GM13976 (cell line): ENCODE results near the gene SPINT2.

Experiments
- DNase-seq: peaks from one replicate; pipeline ENCODE4 v3.0.0; 2012; ENCODE audit warnings: low spot score
- CTCF ChIP-seq: IDR thresholded peaks from 2 replicates; pipeline ENCODE4 v1.5.1; 2012; ENCODE audit warnings: borderline replicate concordance, mild to moderate bottlenecking; ENCODE audit not compliant: insufficient read depth; ENCODE audit errors: extremely low read depth, missing control alignments, control extremely low read depth
- in situ Hi-C: fragments of 300-500 bp; cut with MboI; formaldehyde crosslinking; loops from one replicate; pipeline ENCODE4 v1.12.0; 2022; ENCODE audit warnings: low sequenced_read_pairs, mixed read lengths, inconsistent platforms; ENCODE audit not compliant: unreplicated experiment

Gene SPINT2

DNA sequence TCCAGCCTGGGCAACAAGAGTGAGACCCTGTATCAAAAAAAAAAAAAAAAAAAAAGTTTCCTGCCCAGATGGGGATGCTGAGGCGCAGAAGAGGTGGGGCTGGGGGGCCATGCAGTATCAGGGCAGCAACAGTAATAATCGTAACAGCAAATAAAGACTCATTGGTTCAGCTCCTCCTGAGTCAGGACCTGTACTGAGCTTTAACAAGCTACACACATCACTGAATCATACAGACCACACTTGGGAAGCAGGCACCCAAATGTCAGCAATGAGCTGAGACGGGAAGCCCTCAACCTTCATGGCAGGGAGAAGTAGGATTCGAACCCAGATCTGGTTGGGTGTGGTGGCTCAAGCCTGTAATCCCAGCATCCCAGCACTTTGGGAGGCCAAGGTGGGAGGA lies 29.8 kb upstream of the SPINT2 start:
- no peak for DNase-seq
- TF ChIP-seq CTCF: no peak
- in situ Hi-C loops: loop anchor here (5.0 to 10.0 kb wide), 2 partner anchors 98 to 330 kb away; partner anchors contain the start of genes SIPA1L3 and WDR87

- in situ Hi-C loops: loop anchor here (5.0 to 10.0 kb wide), 2 partner anchors 92 to 335 kb away; partner anchors contain the start of genes SIPA1L3 and WDR87
- TF ChIP-seq CTCF: no peak
- DNase-seq: no peak
Observed at GRCh38 chr19:38239816-38240215, 24.6 kb upstream of the SPINT2 start.

- no peak for TF ChIP-seq CTCF
- in situ Hi-C loops: no loop called here
- no peak for DNase-seq
Observed at GRCh38 chr19:38243279-38243673, 21.1 kb upstream of the SPINT2 start.

DNA sequence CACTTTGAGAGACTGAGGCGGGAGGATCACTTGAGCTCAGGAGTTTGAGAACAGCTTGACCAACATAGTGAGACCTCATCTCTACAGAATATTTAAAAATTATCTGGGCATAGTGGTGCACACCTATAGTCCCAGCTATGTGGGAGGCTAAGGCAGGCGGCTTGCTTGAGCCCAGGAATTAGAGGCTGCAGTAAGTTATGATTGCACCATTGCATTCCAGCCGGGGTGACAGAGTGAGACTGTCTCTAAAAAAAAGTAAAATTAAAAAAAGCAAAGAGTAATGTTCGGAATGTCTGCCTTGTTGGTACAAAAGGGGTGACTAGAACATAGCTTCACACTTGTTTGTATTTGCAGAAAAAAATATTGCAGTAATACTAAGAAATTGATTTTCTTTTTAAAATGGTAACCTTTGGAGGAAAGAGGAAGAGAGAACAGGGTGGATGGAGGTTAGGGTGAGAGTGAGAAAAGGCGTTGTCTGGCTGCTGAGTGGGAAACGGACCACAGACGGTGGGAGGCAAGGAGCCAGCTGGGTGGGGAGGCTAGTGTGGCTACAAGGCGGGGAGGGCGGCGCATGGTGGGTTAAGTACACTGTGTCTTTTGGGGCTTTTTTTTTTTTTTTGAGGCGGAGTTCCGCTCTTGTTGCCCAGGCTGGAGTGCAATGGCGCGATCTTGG lies 18.4 kb upstream of the SPINT2 start:
- DNase-seq: no peak
- in situ Hi-C loops: no loop called here

DNA sequence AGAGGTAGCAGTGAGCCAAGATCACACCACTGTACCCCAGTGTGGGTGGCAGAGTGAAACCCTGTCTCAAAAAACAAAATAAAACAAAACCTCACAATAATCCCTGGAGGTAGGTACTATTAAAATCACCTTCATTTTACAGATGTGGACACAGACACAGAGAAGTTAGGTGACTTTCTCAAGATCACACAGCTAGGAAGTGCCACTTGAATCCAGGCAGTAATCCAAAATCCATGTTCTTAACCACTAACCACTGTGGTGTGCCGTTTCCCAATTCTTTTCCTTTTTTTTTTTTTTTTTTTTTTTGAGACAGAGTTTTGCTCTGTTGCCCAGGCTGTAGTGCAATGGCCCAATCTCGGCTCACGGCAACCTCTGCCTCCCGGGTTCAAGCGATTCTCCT lies 17.2 kb upstream of the SPINT2 start:
- in situ Hi-C loops: no loop called here
- no peak for DNase-seq
- no peak for TF ChIP-seq CTCF

More for the DNA sequence above, 18.4 kb upstream of the SPINT2 start:
- TF ChIP-seq CTCF: no peak

DNA sequence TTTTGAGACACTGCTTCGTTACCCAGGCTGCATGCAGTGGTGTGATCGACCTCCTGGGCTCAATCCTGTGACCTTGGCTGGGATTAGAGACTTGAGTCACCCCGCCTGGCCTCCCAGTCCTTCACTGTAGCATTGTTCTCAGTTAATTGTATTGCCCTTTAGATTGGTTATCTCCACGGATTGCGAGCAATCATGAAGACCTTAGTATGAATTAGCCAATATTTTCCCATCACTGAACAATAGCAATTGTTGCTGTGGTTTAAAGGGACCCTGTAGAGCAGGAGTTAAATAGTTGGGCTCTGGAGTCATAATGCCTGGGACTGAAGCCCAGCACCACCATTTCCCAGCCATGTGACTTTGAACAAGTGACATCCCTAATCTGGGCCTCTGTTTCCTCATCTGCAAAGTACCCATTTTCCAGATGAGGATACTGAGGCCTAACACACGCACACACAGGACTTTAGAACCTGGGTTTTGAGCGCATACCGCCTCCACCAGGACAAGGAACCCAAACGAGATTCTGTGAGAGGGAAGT lies 16.6 kb upstream of the SPINT2 start:
- in situ Hi-C loops: no loop called here
- no peak for TF ChIP-seq CTCF
- DNase-seq: no peak
